Activated CD8-positive, alpha-beta memory T cell treated with anti-CD3 and anti-CD28 coated beads for 36 hours (primary cell): ENCODE data around the gene NEU4. TPM values are rescaled to one million over a fixed set of nuclear protein-coding genes. Genes with fewer than 3 reads are reported as not detected.
"Not testable (repeated sequence)": the region's sequence is repeated elsewhere in the genome, so short reads cannot be mapped to it uniquely, and the experiment has no call there.

Experiments
- CTCF ChIA-PET: fragments of 350-600 bp; sonication (Branson Sonifier 250); formaldehyde crosslinking; loops from one replicate; lab custom pipeline; 2021; ENCODE audit warnings: antibody characterized with exemption; lab: Charles Lee
- POLR2A ChIA-PET: fragments of 350-600 bp; sonication (Branson Sonifier 250); formaldehyde crosslinking; loops from one replicate; lab custom pipeline; 2021; ENCODE audit warnings: antibody characterized with exemption; lab: Charles Lee
- total RNA-seq, 2 experiments: library from RNA; stranded (reverse); gene quantifications; one replicate each; pipeline ENCODE4 v1.2.3, GENCODE V29; 2021

NEU4 gene
- total RNA-seq, 2 experiments from 2014 or later = not detected

- ChIA-PET CTCF (no interaction called here), POLR2A (no interaction called here)
Observed at GRCh38 chr2:241809383-241810306, 652 bp downstream of the NEU4 start.

GRCh38 chr2:241810307-241811200 lies 1.6 kb downstream of the NEU4 start:
- POLR2A ChIA-PET = no interaction called here
- CTCF ChIA-PET = no interaction called here

- CTCF ChIA-PET = no interaction called here
Observed at GRCh38 chr2:241811201-241811951, 2.4 kb downstream of the NEU4 start.

GRCh38 chr2:241811952-241812729 lies 3.1 kb downstream of the NEU4 start:
- ChIA-PET CTCF (no interaction called here), POLR2A (no interaction called here)

More at GRCh38 chr2:241811201-241811951, 2.4 kb downstream of the NEU4 start:
- POLR2A ChIA-PET = no interaction called here

GRCh38 chr2:241812730-241813643 lies 4.0 kb downstream of the NEU4 start:
- CTCF ChIA-PET = no interaction called here
- POLR2A ChIA-PET = no interaction called here

GRCh38 chr2:241813644-241814392 lies 4.8 kb downstream of the NEU4 start:
- POLR2A ChIA-PET = no interaction called here

GRCh38 chr2:241814393-241814642 lies 5.3 kb downstream of the NEU4 start:
- CTCF ChIA-PET = no interaction called here
- POLR2A ChIA-PET = no interaction called here

More at GRCh38 chr2:241813644-241814392, 4.8 kb downstream of the NEU4 start:
- CTCF ChIA-PET = no interaction called here

GRCh38 chr2:241814643-241815476 lies 5.9 kb downstream of the NEU4 start:
- ChIA-PET CTCF (no interaction called here), POLR2A (no interaction called here)

GRCh38 chr2:241815477-241816430 lies 6.8 kb downstream of the NEU4 start:
- ChIA-PET CTCF (interaction anchor here (1.1 kb wide), 1 partner anchor 75 kb away, joined by 4 read pairs; no protein-coding TSS in a partner anchor), POLR2A (no interaction called here)

- CTCF ChIA-PET = interaction anchor here (0.9 to 1.1 kb wide), 2 partner anchors 20 to 76 kb away, joined by 3 to 4 read pairs; no protein-coding TSS in a partner anchor
- POLR2A ChIA-PET = no interaction called here
Observed at GRCh38 chr2:241816431-241817121, 7.6 kb downstream of the NEU4 start.

- POLR2A ChIA-PET = no interaction called here
- CTCF ChIA-PET = interaction anchor here (0.9 kb wide), 1 partner anchor 20 kb away, joined by 3 read pairs; no protein-coding TSS in a partner anchor
Observed at GRCh38 chr2:241817126-241817820, 8.3 kb downstream of the NEU4 start.

- POLR2A ChIA-PET, CTCF ChIA-PET: not testable (repeated sequence)
Observed at GRCh38 chr2:241817821-241818215, 8.8 kb downstream of the NEU4 start.

- POLR2A ChIA-PET = no interaction called here
- CTCF ChIA-PET = no interaction called here
Observed at GRCh38 chr2:241818229-241818942, 9.4 kb downstream of the NEU4 start.

- CTCF ChIA-PET = no interaction called here
Observed at GRCh38 chr2:241818943-241819270, 9.9 kb downstream of the NEU4 start.

More at GRCh38 chr2:241818943-241819270, 9.9 kb downstream of the NEU4 start:
- POLR2A ChIA-PET = no interaction called here
